HG03558 (cell line): ENCODE measurements around the gene KCNQ5.
"Not testable (repeated sequence)": the region's sequence is repeated elsewhere in the genome, so short reads cannot be mapped to it uniquely, and the experiment has no call there.

Experiments
- ATAC-seq: cut with Tn5 transposase; IDR thresholded peaks from one replicate; pipeline ENCODE4 v1.9.1; 2021; ENCODE audit warnings: moderate number of reproducible peaks; ENCODE audit not compliant: unreplicated experiment; ENCODE audit errors: extremely low read depth

The KCNQ5 gene

GRCh38 chr6:72974276-72974675, 352.4 kb downstream of the KCNQ5 start:
- ATAC-seq: no peak

- no peak for ATAC-seq
These were observed 353.5 kb downstream of the KCNQ5 start for GRCh38 chr6:72975352-72975752.

GRCh38 chr6:72976484-72976883, 354.6 kb downstream of the KCNQ5 start:
- ATAC-seq: no peak

GRCh38 chr6:72977114-72977513, 355.2 kb downstream of the KCNQ5 start:
- ATAC-seq: no peak

- ATAC-seq: not testable (repeated sequence)
These were observed 356.9 kb downstream of the KCNQ5 start for GRCh38 chr6:72978808-72979207.

GRCh38 chr6:72984189-72984831, 362.4 kb downstream of the KCNQ5 start:
- not testable (repeated sequence) for ATAC-seq

- ATAC-seq: no peak
These were observed 363.3 kb downstream of the KCNQ5 start for GRCh38 chr6:72984981-72985665.

GRCh38 chr6:72987301-72987700, 365.4 kb downstream of the KCNQ5 start:
- ATAC-seq: no peak

- ATAC-seq: no peak
These were observed 378.1 kb downstream of the KCNQ5 start for GRCh38 chr6:72999995-73000394.

GRCh38 chr6:73000460-73000859, 378.6 kb downstream of the KCNQ5 start:
- no peak for ATAC-seq

- no peak for ATAC-seq
These were observed 380.7 kb downstream of the KCNQ5 start for GRCh38 chr6:73002588-73002987.

- ATAC-seq: no peak
These were observed 381.4 kb downstream of the KCNQ5 start for GRCh38 chr6:73003302-73003701.

- no peak for ATAC-seq
These were observed 382.4 kb downstream of the KCNQ5 start for GRCh38 chr6:73004231-73004630.

- no peak for ATAC-seq
These were observed 383.0 kb downstream of the KCNQ5 start for GRCh38 chr6:73004861-73005260.

- no peak for ATAC-seq
These were observed 384.3 kb downstream of the KCNQ5 start for GRCh38 chr6:73006146-73006545.

GRCh38 chr6:73011945-73012344, 390.1 kb downstream of the KCNQ5 start:
- no peak for ATAC-seq

- ATAC-seq: no peak
These were observed 395.6 kb downstream of the KCNQ5 start for GRCh38 chr6:73017476-73017875.

GRCh38 chr6:73024598-73024997, 402.7 kb downstream of the KCNQ5 start:
- ATAC-seq: no peak

GRCh38 chr6:73027691-73028090, 405.8 kb downstream of the KCNQ5 start:
- ATAC-seq: no peak

GRCh38 chr6:73028124-73028766, 406.4 kb downstream of the KCNQ5 start:
- no peak for ATAC-seq

- ATAC-seq: no peak
These were observed 407.1 kb downstream of the KCNQ5 start for GRCh38 chr6:73028893-73029450.
